SK-N-SH (cell line): ENCODE measurements around the gene SSC4D. TPM values are rescaled to one million over a fixed set of nuclear protein-coding genes. Genes with fewer than 3 reads are reported as not detected.
"Not testable (repeated sequence)": the region's sequence is repeated elsewhere in the genome, so short reads cannot be mapped to it uniquely, and the experiment has no call there.

Source experiments
- CTCF ChIA-PET: fragments of 300-600, 350-600 bp; formaldehyde crosslinking; extraction: SDS; loops from one replicate; lab custom pipeline; 2021; lab: Yijun Ruan, JAX
- POLR2A ChIA-PET: fragments of 350-600 bp; sonication (Branson Sonifier 250); formaldehyde crosslinking; extraction: SDS; loops from one replicate; lab custom pipeline; 2020; ENCODE audit warnings: antibody characterized with exemption, inconsistent platforms; lab: Yijun Ruan, JAX
- DNase-seq: peaks from one replicate; pipeline ENCODE4 v3.0.0; 2012
- H2AFZ ChIP-seq: fragments of 200-600 bp; sonication (generic); 2 replicates; pipeline ENCODE4 v1.8.1; 2016; ENCODE audit warnings: antibody characterized with exemption, mild to moderate bottlenecking, low read depth
- H3F3A ChIP-seq: fragments of 200-600 bp; sonication (generic); replicated peaks from 2 replicates; pipeline ENCODE3; 2016; ENCODE audit warnings: antibody characterized with exemption, mild to moderate bottlenecking; ENCODE audit not compliant: insufficient read depth
- H3K27ac ChIP-seq, 2 experiments: fragments of 200-500 bp in 1 of 2; fragments of 200-600 bp in 1 of 2; sonication (Bioruptor generic) in 1 of 2; sonication (generic), shearing (Covaris generic) in 1 of 2; 2 replicates each; pipeline versions ENCODE4 v1.5.1 to v1.6.1; 2014 to 2016; ENCODE audit warnings: low read depth in 2 of 2, inconsistent platforms in 1 of 2, low read length in 1 of 2, mild to moderate bottlenecking in 1 of 2, mixed read lengths in 1 of 2
- H3K27me3 ChIP-seq: fragments of 200-600 bp; sonication (generic), shearing (Covaris generic); 2 replicates; pipeline ENCODE4 v1.6.1; 2016; ENCODE audit warnings: mixed run types; ENCODE audit not compliant: insufficient read depth
- H3K36me3 ChIP-seq, 2 experiments: fragments of 200-500 bp in 1 of 2; fragments of 200-600 bp in 1 of 2; sonication (Bioruptor generic) in 1 of 2; sonication (generic) in 1 of 2; replicated peaks in 1 of 2; 2 replicates each; pipeline versions ENCODE3 to v1.5.1; 2014 to 2016; ENCODE audit warnings: low read length in 1 of 2, mild to moderate bottlenecking in 1 of 2; ENCODE audit not compliant: insufficient read depth in 2 of 2, control insufficient read depth in 1 of 2
- H3K4me1 ChIP-seq, 2 experiments: fragments of 200-500 bp in 1 of 2; fragments of 200-600 bp in 1 of 2; sonication (Bioruptor generic) in 1 of 2; sonication (generic), shearing (Covaris generic) in 1 of 2; 2 replicates each; pipeline versions ENCODE4 v1.5.1 to v1.6.1; 2014 to 2016; ENCODE audit warnings: low read depth in 1 of 2, low read length in 1 of 2, mixed run types in 1 of 2; ENCODE audit not compliant: insufficient read depth in 2 of 2, control insufficient read depth in 1 of 2
- H3K4me2 ChIP-seq: fragments of 200-600 bp; sonication (generic), shearing (Covaris generic); 2 replicates; pipeline ENCODE4 v1.6.1; 2017; ENCODE audit warnings: mixed run types
- H3K4me3 ChIP-seq, 2 experiments: fragments of 200-500 bp in 1 of 2; fragments of 200-600 bp in 1 of 2; sonication (Bioruptor generic) in 1 of 2; sonication (generic), shearing (Covaris generic) in 1 of 2; 2 replicates each; pipeline versions ENCODE4 v1.5.1 to v1.8.1; 2014 to 2016; ENCODE audit warnings: low read depth in 2 of 2, inconsistent platforms in 1 of 2, low read length in 1 of 2, mild to moderate bottlenecking in 1 of 2, mixed read lengths in 1 of 2, moderate library complexity in 1 of 2
- H3K79me2 ChIP-seq: fragments of 200-600 bp; sonication (generic); 2 replicates; pipeline ENCODE4 v1.8.1; 2017; ENCODE audit warnings: mild to moderate bottlenecking; ENCODE audit not compliant: insufficient read depth
- H3K9ac ChIP-seq: fragments of 200-600 bp; sonication (generic); 2 replicates; pipeline ENCODE4 v1.6.1; 2017; ENCODE audit warnings: mixed run types
- H3K9me2 ChIP-seq: fragments of 200-600 bp; sonication (generic); 2 replicates; pipeline ENCODE4 v1.6.1; 2017; ENCODE audit warnings: mixed run types
- H3K9me3 ChIP-seq: fragments of 200-600 bp; sonication (generic); 2 replicates; pipeline ENCODE4 v1.6.1; 2017; ENCODE audit warnings: mixed run types, mild to moderate bottlenecking, moderate library complexity
- H4K20me1 ChIP-seq: fragments of 200-600 bp; sonication (generic); 2 replicates; pipeline ENCODE4 v1.6.1; 2017; ENCODE audit warnings: mild to moderate bottlenecking, mixed run types; ENCODE audit not compliant: insufficient read depth
- CTCF ChIP-seq: fragments of 200-600 bp; sonication (generic); IDR thresholded peaks from 2 replicates; pipeline ENCODE4 v1.6.1; 2017; ENCODE audit warnings: antibody characterized with exemption, mild to moderate bottlenecking, moderate library complexity
- EP300 ChIP-seq, 2 experiments: IDR thresholded peaks; 2 replicates each; pipeline versions ENCODE4 v1.4.0 to v1.6.1; 2012; ENCODE audit warnings: borderline replicate concordance in 1 of 2, low read depth in 1 of 2, low read length in 1 of 2
- EZH2phosphoT487 ChIP-seq: fragments of 200-600 bp; sonication (generic); IDR thresholded peaks from 2 replicates; pipeline ENCODE4 v1.6.1; 2017; ENCODE audit warnings: low read depth, mixed run types, mild to moderate bottlenecking, antibody characterized with exemption, moderate library complexity, borderline replicate concordance
- GATA2 ChIP-seq: sonication (generic); formaldehyde crosslinking; IDR thresholded peaks from 2 replicates; pipeline ENCODE4 v1.5.0; 2020; ENCODE audit warnings: mild to moderate bottlenecking, missing genetic modification reagents
- IRF3 ChIP-seq: fragments of 150-350 bp; IDR thresholded peaks from 2 replicates; pipeline ENCODE4 v1.6.1; 2016; ENCODE audit warnings: mild to moderate bottlenecking, low read depth, low read length
- JUND ChIP-seq: IDR thresholded peaks from 2 replicates; pipeline ENCODE4 v1.4.0; 2012
- MAX ChIP-seq: IDR thresholded peaks from 2 replicates; pipeline ENCODE4 v1.4.0; 2012; ENCODE audit warnings: low read depth
- MEF2A ChIP-seq: IDR thresholded peaks from 2 replicates; pipeline ENCODE4 v1.4.0; 2012; ENCODE audit warnings: low read depth, borderline replicate concordance
- MXI1 ChIP-seq: IDR thresholded peaks from 2 replicates; pipeline ENCODE4 v1.6.1; 2012; ENCODE audit warnings: mild to moderate bottlenecking, low read depth, low read length, improper control_type of control experiment
- NFIC ChIP-seq: IDR thresholded peaks from 2 replicates; pipeline ENCODE4 v1.4.0; 2012; ENCODE audit warnings: borderline replicate concordance
- NRF1 ChIP-seq: IDR thresholded peaks from 2 replicates; pipeline ENCODE4 v1.6.1; 2012; ENCODE audit warnings: low read depth, mild to moderate bottlenecking, low read length
- POLR2AphosphoS5 ChIP-seq: IDR thresholded peaks from 2 replicates; pipeline ENCODE4 v1.6.1; 2012; ENCODE audit warnings: low read depth, low read length
- RAD21 ChIP-seq: IDR thresholded peaks from 2 replicates; pipeline ENCODE4 v1.6.1; 2012; ENCODE audit warnings: mild to moderate bottlenecking, low read length
- RCOR1 ChIP-seq: fragments of 150-350 bp; IDR thresholded peaks from 2 replicates; pipeline ENCODE4 v1.6.1; 2017; ENCODE audit warnings: antibody characterized with exemption, low read length
- RFX5 ChIP-seq: IDR thresholded peaks from 2 replicates; pipeline ENCODE4 v1.6.1; 2012; ENCODE audit warnings: mild to moderate bottlenecking, improper control_type of control experiment, low read length
- RXRA ChIP-seq: IDR thresholded peaks from 2 replicates; pipeline ENCODE4 v1.4.0; 2012; ENCODE audit warnings: low read depth, mild to moderate bottlenecking, borderline replicate concordance
- SMC3 ChIP-seq: IDR thresholded peaks from 2 replicates; pipeline ENCODE4 v1.6.1; 2012; ENCODE audit warnings: low read depth, low read length, improper control_type of control experiment
- TCF12 ChIP-seq: IDR thresholded peaks from 2 replicates; pipeline ENCODE4 v1.4.0; 2012
- TEAD4 ChIP-seq: IDR thresholded peaks from 2 replicates; pipeline ENCODE4 v1.4.0; 2012; ENCODE audit warnings: mild to moderate bottlenecking, borderline replicate concordance; ENCODE audit not compliant: insufficient read depth
- USF2 ChIP-seq: fragments of 150-350 bp; IDR thresholded peaks from 2 replicates; pipeline ENCODE4 v1.6.1; 2017; ENCODE audit warnings: antibody characterized with exemption, low read length, low read depth, borderline replicate concordance
- WGBS: methylation state at CpG from one replicate; pipeline ENCODE4 v1.1.6; 2017; ENCODE audit warnings: low lambda C conversion rate; 5-methylcytosine and 5-hydroxymethylcytosine counted together
- polyA plus RNA-seq, 3 experiments: library from polyadenylated mRNA; depleted of rRNA; stranded (reverse); fragments of >200 nt; gene quantifications; 2 replicates each; pipeline ENCODE4 v1.2.3, GENCODE V29; 2012

The SSC4D gene
- polyA plus RNA-seq, 1 of the 3 experiments (the other 2 are of a cell fraction), result 2.0 TPM

- H3K4me2 ChIP-seq, H3K27me3 ChIP-seq, H3K27ac ChIP-seq, H3F3A ChIP-seq, H3K79me2 ChIP-seq, DNase-seq, POLR2A ChIA-PET, H4K20me1 ChIP-seq, H3K36me3 ChIP-seq, H3K9ac ChIP-seq, H3K9me3 ChIP-seq, H3K4me1 ChIP-seq, H3K4me3 ChIP-seq, H2AFZ ChIP-seq, CTCF ChIA-PET, H3K9me2 ChIP-seq: not testable (repeated sequence)
- peak; percentile 76 for TF ChIP-seq SMC3
- peak; percentile 78 for TF ChIP-seq CTCF
- TF ChIP-seq MAX, result peak; percentile 35; the same call in 1 of the 2 replicates
- peak; percentile 66 for TF ChIP-seq RAD21
- 11% methylated on average over 2 of the region's 2 CpGs for WGBS
Observed at GRCh38 chr7:76437873-76438272, 28.4 kb upstream of the SSC4D start.

GRCh38 chr7:76430836-76431235 lies 21.3 kb upstream of the SSC4D start:
- H3K36me3 ChIP-seq, result no peaks in the 10 kb centered on the region
- DNase-seq, result no peak
- no peaks in the 10 kb centered on the region for H3K9me2 ChIP-seq
- H3K9ac ChIP-seq, result no peak overlapping the region
- TF ChIP-seq USF2, result no peak
- no peak for TF ChIP-seq RXRA
- no peak for TF ChIP-seq TEAD4
- no peak for TF ChIP-seq RAD21
- TF ChIP-seq SMC3, result no peak
- TF ChIP-seq POLR2AphosphoS5, result no peak
- TF ChIP-seq EZH2phosphoT487, result no peak
- TF ChIP-seq JUND, result no peak
- no peak for TF ChIP-seq RCOR1
- no peak for TF ChIP-seq MXI1
- TF ChIP-seq TCF12, result no peak
- no peak for TF ChIP-seq NFIC
- TF ChIP-seq RFX5, result no peak
- no peak for TF ChIP-seq GATA2
- no peak for TF ChIP-seq NRF1
- no peak for TF ChIP-seq IRF3
- TF ChIP-seq EP300 (IDR thresholded peaks at IDR 0.05; ENCODE audit: borderline replicate concordance in 1 of 2, low read depth in 1 of 2, low read length in 1 of 2), result no peak
- TF ChIP-seq MEF2A, result no peak
- ChIA-PET POLR2A (no interaction called here), CTCF (interaction anchor here (1.0 kb wide), 1 partner anchor 253 kb away, joined by 4 read pairs; no protein-coding TSS in a partner anchor)
- no peaks in the 10 kb centered on the region for H3K27me3 ChIP-seq
- no peaks in the 10 kb centered on the region for H3K9me3 ChIP-seq
- no peak overlapping the region for H3K4me3 ChIP-seq
- 89% methylated on average over 3 of the region's 3 CpGs for WGBS
- H3K27ac ChIP-seq, result no peak overlapping the region
- H3F3A ChIP-seq, result no peaks in the 10 kb centered on the region
- no peak overlapping the region for H3K4me2 ChIP-seq
- H4K20me1 ChIP-seq, result no peaks in the 10 kb centered on the region
- no peaks in the 10 kb centered on the region for H3K79me2 ChIP-seq
- H2AFZ ChIP-seq, result no peak overlapping the region
- H3K4me1 ChIP-seq, result no peaks in the 10 kb centered on the region
